Endothelial cell of umbilical vein (primary cell): ENCODE results near the gene TEP1. TPM values are rescaled to one million over a fixed set of nuclear protein-coding genes. Genes with fewer than 3 reads are reported as not detected.

Experiments
- BruUV-seq: library from RNA; stranded (reverse); fragments of 400-500 nt; replicated peaks from 2 replicates; lab custom pipeline; 2021; lab: Mats Ljungman, UMichigan
- CTCF ChIA-PET: fragments of 300-600, 350-600 bp; sonication (Branson Sonifier 250); formaldehyde crosslinking; loops from one replicate; lab custom pipeline; 2021; ENCODE audit warnings: antibody characterized with exemption, inconsistent platforms; lab: Charles Lee
- POLR2A ChIA-PET: fragments of 300-600, 350-600 bp; sonication (Branson Sonifier 250); formaldehyde crosslinking; loops from one replicate; lab custom pipeline; 2021; ENCODE audit warnings: antibody characterized with exemption, inconsistent platforms; lab: Charles Lee
- DNase-seq: peaks from one replicate; pipeline ENCODE4 v3.0.0-alpha.2; 2011; ENCODE audit warnings: low read depth, low spot score
- FAIRE-seq: peaks from 2 replicates; lab custom pipeline; 2011; peaks lifted over from hg19 to GRCh38; lab: Jason Lieb, UNC
- H2AFZ ChIP-seq: 2 replicates; pipeline ENCODE4 v1.6.0; 2012; ENCODE audit warnings: low read depth, low read length, control low read depth, inconsistent platforms
- H3K27ac ChIP-seq: 2 replicates; pipeline ENCODE4 v1.5.1; 2011; ENCODE audit warnings: low read depth, mild to moderate bottlenecking, control low read depth, low read length, moderate library complexity; ENCODE audit not compliant: insufficient read depth
- H3K27me3 ChIP-seq, 2 experiments: 2 replicates each; pipeline versions ENCODE4 v1.6.0 to v1.6.1; 2011; ENCODE audit warnings: low read length in 2 of 2, mixed read lengths in 1 of 2; ENCODE audit not compliant: control insufficient read depth in 2 of 2, insufficient read depth in 2 of 2
- H3K36me3 ChIP-seq, 2 experiments: 2 replicates in 1 of 2; 3 replicates in 1 of 2; pipeline ENCODE4 v1.5.1; 2011; ENCODE audit warnings: low read length in 2 of 2, mild to moderate bottlenecking in 1 of 2, moderate library complexity in 1 of 2; ENCODE audit not compliant: control insufficient read depth in 2 of 2, insufficient read depth in 2 of 2; ENCODE audit errors: extremely low read depth in 1 of 2
- H3K4me1 ChIP-seq: 3 replicates; pipeline ENCODE4 v1.5.1; 2011; ENCODE audit warnings: mild to moderate bottlenecking, low read length; ENCODE audit not compliant: control insufficient read depth, insufficient read depth; ENCODE audit errors: extremely low read depth
- H3K4me2 ChIP-seq: 2 replicates; pipeline ENCODE4 v1.6.1; 2011; ENCODE audit warnings: low read length, control low read depth, mixed read lengths; ENCODE audit not compliant: insufficient read depth
- H3K4me3 ChIP-seq, 3 experiments: fragments of 200-600 bp in 1 of 3; sonication (generic), shearing (Covaris generic) in 1 of 3; replicated peaks in 1 of 3; 2 replicates each; pipeline ENCODE4 v1.5.1; 2011 to 2016; ENCODE audit warnings: control low read depth in 3 of 3, low read length in 3 of 3, mild to moderate bottlenecking in 2 of 3, inconsistent platforms in 1 of 3, low read depth in 1 of 3, moderate library complexity in 1 of 3; ENCODE audit not compliant: insufficient read depth in 1 of 3
- H3K79me2 ChIP-seq: 2 replicates; pipeline ENCODE4 v1.6.0; 2012; ENCODE audit warnings: low read length, inconsistent platforms; ENCODE audit not compliant: control insufficient read depth, insufficient read depth
- H3K9ac ChIP-seq: replicated peaks from 2 replicates; pipeline ENCODE3; 2011; ENCODE audit warnings: low read length, control low read depth; ENCODE audit not compliant: insufficient read depth; ENCODE audit errors: extremely low read depth
- H3K9me1 ChIP-seq: replicated peaks from 3 replicates; pipeline ENCODE4 v1.6.0; 2011; ENCODE audit warnings: mild to moderate bottlenecking, low read length; ENCODE audit not compliant: control insufficient read depth, insufficient read depth; ENCODE audit errors: extremely low read depth
- H3K9me3 ChIP-seq: replicated peaks from 2 replicates; pipeline ENCODE4 v1.5.1; 2012; ENCODE audit warnings: low read length, inconsistent platforms; ENCODE audit not compliant: control insufficient read depth, insufficient read depth
- H4K20me1 ChIP-seq: replicated peaks from 2 replicates; pipeline ENCODE3; 2011; ENCODE audit warnings: mild to moderate bottlenecking, low read length; ENCODE audit not compliant: control insufficient read depth, insufficient read depth; ENCODE audit errors: extremely low read depth
- EZH2 ChIP-seq: IDR thresholded peaks from 2 replicates; pipeline ENCODE4 v1.6.1; 2012; ENCODE audit warnings: borderline replicate concordance, low read depth, mild to moderate bottlenecking, moderate library complexity, low read length, inconsistent platforms; ENCODE audit not compliant: severe bottlenecking
- FOS ChIP-seq: IDR thresholded peaks from 2 replicates; pipeline ENCODE4 v1.6.1; 2011; ENCODE audit warnings: mild to moderate bottlenecking, low read length, moderate library complexity, borderline replicate concordance; ENCODE audit not compliant: insufficient read depth
- GATA2 ChIP-seq: IDR thresholded peaks from 2 replicates; pipeline ENCODE4 v1.7.0; 2011; ENCODE audit warnings: low read depth, mild to moderate bottlenecking, moderate library complexity, mixed read lengths, low read length; ENCODE audit not compliant: insufficient read length, insufficient read depth
- JUN ChIP-seq: IDR thresholded peaks from 2 replicates; pipeline ENCODE4 v1.6.1; 2011; ENCODE audit warnings: borderline replicate concordance, low read depth; ENCODE audit not compliant: insufficient read length, insufficient read depth
- MAX ChIP-seq: IDR thresholded peaks from 2 replicates; pipeline ENCODE4 v1.6.1; 2011; ENCODE audit not compliant: insufficient read depth, insufficient read length
- MYC ChIP-seq: IDR thresholded peaks from one replicate; pipeline ENCODE4 v1.6.1; 2011; ENCODE audit warnings: mild to moderate bottlenecking, low read depth, low read length
- POLR2A ChIP-seq: IDR thresholded peaks from 2 replicates; pipeline ENCODE4 v1.6.1; 2012; ENCODE audit warnings: low read depth, mild to moderate bottlenecking, control low read depth, low read length
- POLR2AphosphoS5 ChIP-seq: IDR thresholded peaks from 2 replicates; pipeline ENCODE4 v1.6.1; 2012; ENCODE audit warnings: low read depth, mild to moderate bottlenecking, control low read depth, low read length, moderate library complexity; ENCODE audit not compliant: insufficient read depth
- dilution Hi-C: fragments of 300-500 bp; cut with MboI; formaldehyde crosslinking; loops from one replicate; pipeline ENCODE4 v1.15.0; 2019; ENCODE audit warnings: low sequenced_read_pairs; ENCODE audit not compliant: extremely low pct_ligation_motif_present
- intact Hi-C: fragments of 100-400 bp; cut with micrococcal nuclease; formaldehyde crosslinking; loops from one replicate; pipeline ENCODE4 v1.10.0; 2022
- polyA plus RNA-seq, 4 experiments: library from polyadenylated mRNA; depleted of rRNA in 3 of 4; stranded (reverse) in 3 of 4; unstranded in 1 of 4; fragments of >200 nt; gene quantifications; 2 replicates each; pipeline versions ENCODE4 v1.2.1 to v1.2.3, GENCODE V29; 2011 to 2012; ENCODE audit warnings: missing spikeins in 1 of 4
- total RNA-seq: library from RNA; stranded (reverse); gene quantifications from 2 replicates; pipeline ENCODE4 v1.2.3, GENCODE V29; 2021
- TF ChIP-seq, protein P1 (sequence below), 2 donors: IDR thresholded peaks; 1 replicate in 1 of 2; 2 replicates in 1 of 2; pipeline ENCODE4 v1.5.1; 2011; ENCODE audit warnings: low read length in 2 of 2, mild to moderate bottlenecking in 2 of 2, moderate library complexity in 2 of 2, control low read depth in 1 of 2, inconsistent platforms in 1 of 2, low read depth in 1 of 2; ENCODE audit not compliant: insufficient read depth in 1 of 2; ENCODE audit errors: extremely low read depth in 1 of 2

The TEP1 gene
- total and polyA plus RNA-seq, 2 donors (not counting 3 experiments of a cell fraction or from before 2014, with no cell fraction given): 19.6 to 44.6 TPM

DNA sequence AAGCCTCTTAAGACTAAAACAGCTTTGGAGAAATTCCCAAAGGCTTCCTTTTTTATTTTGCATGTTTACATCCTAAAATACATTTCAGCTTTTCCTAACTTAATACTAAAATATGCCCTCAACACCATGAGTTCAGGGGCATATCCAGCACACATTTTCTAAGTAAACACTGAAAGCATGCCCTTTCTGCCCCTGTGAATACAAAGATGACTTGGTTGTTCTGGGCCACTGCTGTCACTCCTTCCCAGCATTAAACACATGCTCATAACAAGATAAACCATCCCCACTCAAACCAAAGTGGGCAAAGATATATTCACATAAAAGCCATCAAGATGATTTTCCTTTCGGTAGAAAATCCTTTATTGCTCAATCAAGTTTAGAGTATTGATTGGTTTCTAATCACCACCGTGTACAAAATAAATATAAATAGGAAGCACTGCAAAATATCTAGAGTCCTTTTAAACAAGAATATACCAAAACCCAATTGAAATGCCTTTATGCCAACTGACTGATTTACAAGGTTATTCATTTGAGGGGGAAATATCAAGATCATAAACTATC, 82.2 kb downstream of the TEP1 start:
- no peak for FAIRE-seq
- dilution Hi-C loops (no loop called here), intact Hi-C loops (no loop called here)
- peaks cover 25% of the 10 kb centered on the region for H3K4me1 ChIP-seq
- H4K20me1 ChIP-seq: no peaks in the 10 kb centered on the region
- H3K79me2 ChIP-seq: peaks cover 62% of the 10 kb centered on the region
- H3K9ac ChIP-seq: no peak overlapping the region
- H3K4me2 ChIP-seq: peak overlapping the region; percentile 61
- H3K27ac ChIP-seq: no peak overlapping the region
- ChIA-PET CTCF (interaction anchor here (1.0 to 5.1 kb wide), 3 partner anchors 12 to 352 kb away, joined by 3 to 73 read pairs (median 4); partner anchors contain the start of gene PARP2), POLR2A (interaction anchor here (1.7 kb wide), 1 partner anchor 12 kb away, joined by 10 read pairs; the partner anchor contains the start of gene PARP2)
- no peaks in the 10 kb centered on the region for H3K27me3 ChIP-seq
- H3K36me3 ChIP-seq: peaks cover 2 to 18% of the 10 kb centered on the region in 2 experiments
- H2AFZ ChIP-seq: no peak overlapping the region
- TF ChIP-seq, protein P1, sequence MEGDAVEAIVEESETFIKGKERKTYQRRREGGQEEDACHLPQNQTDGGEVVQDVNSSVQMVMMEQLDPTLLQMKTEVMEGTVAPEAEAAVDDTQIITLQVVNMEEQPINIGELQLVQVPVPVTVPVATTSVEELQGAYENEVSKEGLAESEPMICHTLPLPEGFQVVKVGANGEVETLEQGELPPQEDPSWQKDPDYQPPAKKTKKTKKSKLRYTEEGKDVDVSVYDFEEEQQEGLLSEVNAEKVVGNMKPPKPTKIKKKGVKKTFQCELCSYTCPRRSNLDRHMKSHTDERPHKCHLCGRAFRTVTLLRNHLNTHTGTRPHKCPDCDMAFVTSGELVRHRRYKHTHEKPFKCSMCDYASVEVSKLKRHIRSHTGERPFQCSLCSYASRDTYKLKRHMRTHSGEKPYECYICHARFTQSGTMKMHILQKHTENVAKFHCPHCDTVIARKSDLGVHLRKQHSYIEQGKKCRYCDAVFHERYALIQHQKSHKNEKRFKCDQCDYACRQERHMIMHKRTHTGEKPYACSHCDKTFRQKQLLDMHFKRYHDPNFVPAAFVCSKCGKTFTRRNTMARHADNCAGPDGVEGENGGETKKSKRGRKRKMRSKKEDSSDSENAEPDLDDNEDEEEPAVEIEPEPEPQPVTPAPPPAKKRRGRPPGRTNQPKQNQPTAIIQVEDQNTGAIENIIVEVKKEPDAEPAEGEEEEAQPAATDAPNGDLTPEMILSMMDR (IDR thresholded peaks at IDR 0.05; ENCODE audit: extremely low read depth in 1 of 2, insufficient read depth in 1 of 2, low read depth in 1 of 2, low read length in 2 of 2): no peak
- TF ChIP-seq MYC: no peak
- TF ChIP-seq JUN: no peak
- no peak for TF ChIP-seq EZH2
- no peak for TF ChIP-seq FOS
- TF ChIP-seq MAX: no peak
- TF ChIP-seq GATA2: no peak
- TF ChIP-seq POLR2A: no peak
- TF ChIP-seq POLR2AphosphoS5: no peak
- BruUV-seq: no TSS peak
- H3K4me3 ChIP-seq: peak overlapping the region in 1 of 3 experiments; percentile 31
- H3K9me1 ChIP-seq: no peaks in the 10 kb centered on the region
- H3K9me3 ChIP-seq: no peaks in the 10 kb centered on the region
- no peak for DNase-seq
